GM18520 (cell line): ENCODE measurements around the gene CUTA.
"Not testable (repeated sequence)": the region's sequence is repeated elsewhere in the genome, so short reads cannot be mapped to it uniquely, and the experiment has no call there.

Experiments
- ATAC-seq: cut with Tn5 transposase; IDR thresholded peaks from one replicate; pipeline ENCODE4 v1.9.1; 2021; ENCODE audit not compliant: unreplicated experiment

Gene CUTA

DNA sequence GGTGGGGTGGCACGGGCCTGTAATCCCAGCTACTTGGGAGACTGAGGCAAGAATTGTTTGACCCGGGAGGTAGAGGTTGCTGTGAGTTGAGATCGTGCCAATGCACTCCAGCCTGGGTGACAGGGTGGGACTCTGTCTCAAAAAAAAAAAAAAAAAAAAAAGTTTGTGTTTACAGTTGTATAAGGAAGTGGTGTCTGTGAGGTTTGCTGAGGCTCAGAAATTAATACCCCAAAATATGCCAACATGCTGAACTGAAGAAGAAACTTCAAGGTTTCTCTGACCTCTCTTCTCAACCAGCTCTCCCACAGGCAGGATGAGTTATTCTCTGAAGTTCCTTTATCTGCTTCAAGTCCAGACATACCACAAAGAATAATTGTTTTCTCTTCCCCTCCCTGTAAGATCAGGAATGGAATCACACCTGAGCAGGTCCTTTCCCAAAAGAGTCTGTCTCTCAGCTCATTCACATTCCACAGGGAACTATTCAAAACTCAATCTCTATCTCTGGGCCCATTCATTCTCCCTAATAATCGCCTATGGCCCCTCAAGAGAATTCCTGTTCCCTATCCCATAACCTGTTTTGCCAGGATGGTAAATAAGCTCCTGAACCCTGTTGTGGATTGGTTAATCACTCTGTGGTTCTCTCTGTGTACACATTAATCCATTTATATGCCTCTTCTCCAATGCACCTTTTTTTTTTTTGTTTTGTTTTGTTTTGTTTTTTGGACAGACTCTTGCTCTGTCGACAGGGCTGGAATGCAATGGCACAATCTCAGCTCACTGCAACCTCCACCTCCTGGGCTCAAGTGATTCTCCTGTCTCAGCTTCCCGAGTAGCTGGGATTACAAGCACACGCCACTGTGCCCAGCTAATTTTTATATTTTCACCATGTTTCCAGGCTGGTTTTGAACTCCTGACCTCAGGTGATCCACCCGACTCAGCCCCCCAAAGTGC, 43.7 kb downstream of the CUTA start:
- no peak for ATAC-seq

DNA sequence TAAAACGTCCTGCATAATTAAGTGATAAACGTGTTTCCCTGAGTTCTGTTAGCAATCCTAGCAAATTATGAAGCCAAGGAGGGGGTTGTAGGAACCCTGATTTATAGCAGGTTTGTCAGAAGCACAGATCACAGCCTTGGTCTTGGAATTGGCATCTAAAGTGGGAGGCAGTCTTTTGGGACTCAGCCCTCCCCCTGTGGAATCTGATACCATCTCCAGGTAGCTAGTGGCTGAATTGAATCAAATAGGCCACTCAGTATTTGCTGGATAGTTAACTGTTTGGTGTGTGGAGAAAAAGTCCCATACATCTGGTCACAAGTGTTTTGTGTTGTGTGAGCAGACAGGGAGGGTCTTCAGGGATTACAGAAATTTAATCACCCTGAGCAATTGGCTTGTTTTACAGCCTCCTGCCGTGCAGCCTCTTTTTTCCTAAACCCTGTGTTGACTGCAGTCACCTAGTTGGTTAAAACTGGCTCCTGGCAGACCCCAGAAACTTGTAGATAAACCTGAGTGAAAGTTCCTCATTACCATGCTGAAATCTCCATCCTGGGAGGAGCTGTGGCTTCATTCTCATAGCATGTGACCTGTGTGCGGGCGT, 45.3 kb downstream of the CUTA start:
- no peak for ATAC-seq

GRCh38 chr6:33371901-33372300, 46.0 kb downstream of the CUTA start:
- not testable (repeated sequence) for ATAC-seq

GRCh38 chr6:33367715-33368025, 50.2 kb downstream of the CUTA start:
- not testable (repeated sequence) for ATAC-seq

DNA sequence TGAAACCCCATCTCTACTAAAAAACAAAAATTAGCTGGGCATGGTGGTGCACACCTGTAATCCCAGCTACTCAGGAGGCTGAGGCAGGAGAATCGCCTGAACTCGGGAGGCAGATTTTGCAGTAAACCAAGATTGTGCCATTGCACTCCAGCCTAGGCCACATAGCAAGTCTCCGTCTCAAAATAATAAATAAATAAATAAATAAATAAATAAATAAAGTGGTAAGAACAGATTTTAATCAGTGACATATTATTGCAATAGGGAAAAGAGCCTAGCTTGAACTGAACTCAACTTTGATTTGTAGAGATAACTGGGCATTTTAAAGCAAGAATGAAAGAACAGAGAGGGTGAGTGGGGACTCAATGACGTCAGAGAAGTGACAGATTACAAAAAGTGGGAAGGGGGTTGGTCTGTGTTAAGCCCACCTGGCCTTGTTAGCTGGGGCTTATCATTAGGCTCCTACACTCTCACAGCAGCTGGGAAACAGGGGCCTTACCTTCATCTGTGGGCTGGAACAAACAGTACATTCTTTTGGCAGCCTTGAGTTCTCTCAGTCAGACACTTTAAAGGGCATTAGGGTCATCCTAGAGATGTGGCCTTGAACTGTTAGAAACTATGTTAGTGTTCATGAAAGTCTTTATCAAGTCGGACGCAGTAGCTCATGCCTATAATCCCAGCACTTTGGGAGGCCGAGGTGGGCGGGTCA, 50.7 kb downstream of the CUTA start:
- ATAC-seq = no peak
